Trophoblast cell (in vitro differentiated cells and primary cell): ENCODE data around the gene SF3B3.

Source experiments
- DNase-seq, 2 donors: peaks; one replicate each; pipeline ENCODE4 v3.0.0-alpha.2; 2016
- H2AFZ ChIP-seq: 2 replicates; pipeline ENCODE4 v1.6.1; 2013; ENCODE audit warnings: low read length, moderate library complexity, mild to moderate bottlenecking; ENCODE audit not compliant: insufficient read depth, poor library complexity
- H2AK5ac ChIP-seq: 2 replicates; pipeline ENCODE4 v1.6.1; 2013; ENCODE audit warnings: mild to moderate bottlenecking, low read length
- H2BK120ac ChIP-seq: 2 replicates; pipeline ENCODE4 v1.6.1; 2013; ENCODE audit warnings: low read length, mild to moderate bottlenecking, moderate library complexity; ENCODE audit not compliant: insufficient read depth, poor library complexity
- H2BK12ac ChIP-seq: 2 replicates; pipeline ENCODE4 v1.6.1; 2013; ENCODE audit warnings: mild to moderate bottlenecking, low read length, moderate library complexity
- H2BK5ac ChIP-seq: 2 replicates; pipeline ENCODE4 v1.6.1; 2013; ENCODE audit warnings: low read length, low read depth, moderate library complexity, mild to moderate bottlenecking; ENCODE audit not compliant: poor library complexity
- H3K14ac ChIP-seq: 2 replicates; pipeline ENCODE4 v1.6.1; 2013; ENCODE audit warnings: mild to moderate bottlenecking, low read length
- H3K18ac ChIP-seq: 2 replicates; pipeline ENCODE4 v1.6.1; 2013; ENCODE audit warnings: mild to moderate bottlenecking, low read length
- H3K23ac ChIP-seq: 2 replicates; pipeline ENCODE4 v1.6.1; 2013; ENCODE audit warnings: low read length
- H3K27ac ChIP-seq: 2 replicates; pipeline ENCODE4 v1.5.1; 2013; ENCODE audit warnings: low read depth, mild to moderate bottlenecking, inconsistent platforms, low read length, moderate library complexity
- H3K27me3 ChIP-seq: 2 replicates; pipeline ENCODE4 v1.6.1; 2013; ENCODE audit warnings: inconsistent platforms, mild to moderate bottlenecking, low read length, moderate library complexity; ENCODE audit not compliant: insufficient read depth
- H3K36me3 ChIP-seq, 2 experiments: 1 replicate in 1 of 2; 2 replicates in 1 of 2; pipeline ENCODE4 v1.6.1; 2013; ENCODE audit warnings: low read length in 2 of 2, mild to moderate bottlenecking in 2 of 2, moderate library complexity in 1 of 2; ENCODE audit not compliant: insufficient read depth in 2 of 2, control insufficient read depth in 1 of 2
- H3K4ac ChIP-seq: 2 replicates; pipeline ENCODE4 v1.6.1; 2013; ENCODE audit warnings: low read depth, mild to moderate bottlenecking, low read length, moderate library complexity
- H3K4me1 ChIP-seq, 2 experiments: 1 replicate in 1 of 2; 2 replicates in 1 of 2; pipeline ENCODE4 v1.6.1; 2013; ENCODE audit warnings: low read length in 2 of 2, mild to moderate bottlenecking in 2 of 2, moderate library complexity in 1 of 2; ENCODE audit not compliant: insufficient read depth in 2 of 2, control insufficient read depth in 1 of 2
- H3K4me2 ChIP-seq: 2 replicates; pipeline ENCODE4 v1.6.1; 2013; ENCODE audit warnings: inconsistent platforms, mild to moderate bottlenecking, low read length, moderate library complexity
- H3K4me3 ChIP-seq: 2 replicates; pipeline ENCODE4 v1.5.1; 2013; ENCODE audit warnings: mild to moderate bottlenecking, low read depth, low read length, inconsistent platforms
- H3K79me1 ChIP-seq: one replicate; pipeline ENCODE4 v1.6.1; 2013; ENCODE audit warnings: low read length
- H3K79me2 ChIP-seq: 2 replicates; pipeline ENCODE4 v1.6.1; 2013; ENCODE audit warnings: low read length, mild to moderate bottlenecking; ENCODE audit not compliant: control insufficient read depth, insufficient read depth, poor library complexity
- H3K9ac ChIP-seq: 2 replicates; pipeline ENCODE4 v1.6.1; 2013; ENCODE audit warnings: mild to moderate bottlenecking, low read length
- H3K9me3 ChIP-seq: 2 replicates; pipeline ENCODE4 v1.6.1; 2013; ENCODE audit warnings: low read depth, mild to moderate bottlenecking, control low read depth, inconsistent platforms, low read length; ENCODE audit not compliant: insufficient read depth
- H4K12ac ChIP-seq: 2 replicates; pipeline ENCODE4 v1.6.1; 2013; ENCODE audit warnings: low read depth, mild to moderate bottlenecking, low read length, moderate library complexity
- H4K8ac ChIP-seq: 2 replicates; pipeline ENCODE4 v1.6.1; 2013; ENCODE audit warnings: low read depth, mild to moderate bottlenecking, low read length, moderate library complexity
- H4K91ac ChIP-seq: one replicate; pipeline ENCODE4 v1.6.1; 2013; ENCODE audit warnings: low read depth, mild to moderate bottlenecking, low read length, moderate library complexity
- WGBS: extraction: QIAGEN DNeasy Blood & Tissue Kit; methylation state at CpG from one replicate; pipeline ENCODE4 v1.1.7; 2013; ENCODE audit warnings: missing lambda C conversion rate; ENCODE audit not compliant: insufficient read length, insufficient coverage; ENCODE audit errors: extremely low coverage; 5-methylcytosine and 5-hydroxymethylcytosine counted together

SF3B3 gene

DNA sequence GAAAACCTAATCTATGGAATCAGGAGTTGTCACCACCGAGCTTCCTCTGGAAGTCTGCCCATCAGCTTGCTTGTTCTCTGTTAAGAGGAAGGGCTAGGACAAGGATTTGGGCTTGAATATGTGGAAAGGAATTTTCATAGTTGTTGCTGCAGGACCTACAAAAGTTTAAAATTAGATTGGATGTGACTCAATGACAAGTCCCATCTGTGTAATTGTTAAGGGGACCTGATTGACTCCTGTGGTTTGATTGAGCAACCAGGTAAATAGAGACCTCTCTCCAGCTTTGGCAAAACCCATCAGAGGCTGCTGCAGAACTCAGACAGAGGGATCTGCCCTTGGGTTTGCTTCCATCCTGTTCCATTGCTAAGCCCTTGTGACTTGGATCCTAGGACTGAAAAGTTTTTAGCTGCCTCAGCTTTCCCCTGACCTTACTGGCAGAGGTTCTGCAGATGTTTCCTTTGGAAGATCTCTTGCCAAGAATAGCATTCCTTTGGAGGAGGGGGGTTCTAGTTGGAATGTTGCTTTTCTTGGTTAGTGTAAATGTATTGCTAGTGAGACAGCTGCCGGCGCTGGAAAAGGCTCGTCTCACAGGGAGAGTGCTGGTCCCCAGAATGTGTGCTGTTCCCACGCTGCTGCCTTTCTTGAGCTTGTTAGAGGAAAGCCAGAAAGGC is 50.0 kb downstream of the SF3B3 start:
- no peak overlapping the region for H2BK5ac ChIP-seq
- no peak overlapping the region for H2AFZ ChIP-seq
- WGBS, result no CpG with 5 or more reads among the region's 5 CpGs
- H4K91ac ChIP-seq, result no peak overlapping the region
- H3K4me2 ChIP-seq, result peak overlapping the region; percentile 2
- H4K8ac ChIP-seq, result no peak overlapping the region
- no peak overlapping the region for H3K4ac ChIP-seq
- H2BK120ac ChIP-seq, result no peak overlapping the region
- no peaks in the 10 kb centered on the region for H3K9me3 ChIP-seq
- no peaks in the 10 kb centered on the region for H3K79me2 ChIP-seq
- no peak overlapping the region for H3K9ac ChIP-seq
- no peak overlapping the region for H3K14ac ChIP-seq
- no peak overlapping the region for H2BK12ac ChIP-seq
- no peak overlapping the region for H3K18ac ChIP-seq
- no peaks in the 10 kb centered on the region for H3K79me1 ChIP-seq
- H4K12ac ChIP-seq, result no peak overlapping the region
- no peak overlapping the region for H2AK5ac ChIP-seq
- H3K23ac ChIP-seq, result no peak overlapping the region
- peak in 1 of 2 donors; percentile 10 for DNase-seq
- peaks cover 3 to 4% of the 10 kb centered on the region in 2 experiments for H3K4me1 ChIP-seq
- no peak overlapping the region for H3K4me3 ChIP-seq
- no peak overlapping the region for H3K27ac ChIP-seq
- H3K36me3 ChIP-seq, result peaks cover 38 to 56% of the 10 kb centered on the region in 2 experiments
- no peaks in the 10 kb centered on the region for H3K27me3 ChIP-seq

DNA sequence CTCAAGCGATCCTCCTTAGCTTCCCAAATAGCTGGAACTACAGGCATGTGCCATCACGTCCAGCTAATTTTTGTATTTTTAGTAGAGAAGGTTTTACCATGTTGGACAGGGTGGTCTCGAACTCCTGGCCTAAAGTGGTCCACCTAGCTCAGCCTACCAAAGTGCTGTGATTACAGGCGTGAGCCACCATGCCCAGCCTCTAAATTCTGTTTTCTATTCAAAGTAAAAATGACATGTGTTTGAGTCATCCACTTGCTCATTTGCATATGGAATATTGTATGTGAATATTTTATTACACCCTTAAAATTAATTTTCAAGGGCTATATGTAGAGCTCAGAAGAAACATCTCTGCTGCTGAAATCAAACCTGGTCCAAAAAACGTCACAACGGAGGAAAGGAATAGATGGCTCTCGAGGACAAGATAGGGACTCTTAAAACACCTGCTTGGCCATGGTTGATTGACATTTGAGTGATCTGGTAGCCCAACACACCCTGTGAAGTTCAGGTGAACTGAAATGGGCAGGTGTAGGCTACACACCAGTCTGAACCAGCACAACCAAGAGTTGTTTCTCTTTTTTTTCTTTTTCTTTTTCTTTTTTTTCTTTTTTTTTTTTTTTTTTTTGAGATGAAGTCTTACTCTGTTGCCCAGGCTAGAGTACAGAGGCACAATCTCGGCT is 51.1 kb downstream of the SF3B3 start:
- no peak overlapping the region for H3K23ac ChIP-seq
- no peak overlapping the region for H2AFZ ChIP-seq
- no CpG with 5 or more reads among the region's 8 CpGs for WGBS
- no peak overlapping the region for H2AK5ac ChIP-seq
- no peaks in the 10 kb centered on the region for H3K79me1 ChIP-seq
- peaks cover 3 to 4% of the 10 kb centered on the region in 2 experiments for H3K4me1 ChIP-seq
- peaks cover 29 to 46% of the 10 kb centered on the region in 2 experiments for H3K36me3 ChIP-seq
- H3K9me3 ChIP-seq, result no peaks in the 10 kb centered on the region
- H3K9ac ChIP-seq, result no peak overlapping the region
- H2BK120ac ChIP-seq, result no peak overlapping the region
- no peak overlapping the region for H3K4ac ChIP-seq
- no peak overlapping the region for H2BK12ac ChIP-seq
- DNase-seq, result no peak
- H3K4me2 ChIP-seq, result no peak overlapping the region
- no peak overlapping the region for H4K8ac ChIP-seq
- H3K4me3 ChIP-seq, result no peak overlapping the region
- H3K27ac ChIP-seq, result no peak overlapping the region
- no peak overlapping the region for H3K14ac ChIP-seq
- no peaks in the 10 kb centered on the region for H3K27me3 ChIP-seq
- no peak overlapping the region for H2BK5ac ChIP-seq
- H3K79me2 ChIP-seq, result no peaks in the 10 kb centered on the region
- H4K12ac ChIP-seq, result no peak overlapping the region
- no peak overlapping the region for H4K91ac ChIP-seq
- H3K18ac ChIP-seq, result no peak overlapping the region

DNA sequence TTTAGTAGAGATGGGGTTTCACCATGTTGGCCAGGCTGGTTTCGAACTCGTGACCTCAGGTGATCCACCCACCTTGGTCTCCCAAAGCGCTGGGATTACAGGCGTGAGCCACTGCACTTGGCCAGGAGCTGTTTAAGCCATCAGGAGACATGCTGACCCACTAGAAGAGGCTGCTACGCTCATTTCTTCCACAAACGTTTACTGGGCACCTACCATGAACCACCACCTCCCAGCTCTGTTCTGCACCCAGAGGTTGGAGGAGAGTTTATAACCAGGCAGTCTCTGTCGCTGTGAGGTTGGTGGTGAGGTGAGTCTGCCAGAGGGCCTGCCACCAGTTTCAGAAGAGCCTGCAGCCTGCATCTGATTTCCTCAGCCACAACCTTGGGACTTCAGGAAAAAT is 51.8 kb downstream of the SF3B3 start:
- WGBS, result no CpG with 5 or more reads among the region's 7 CpGs
- no peak overlapping the region for H2AFZ ChIP-seq
- H4K91ac ChIP-seq, result no peak overlapping the region
- no peak overlapping the region for H2BK12ac ChIP-seq
- no peak overlapping the region for H4K12ac ChIP-seq
- H3K23ac ChIP-seq, result no peak overlapping the region
- H3K4me2 ChIP-seq, result no peak overlapping the region
- H2BK5ac ChIP-seq, result no peak overlapping the region
- no peak for DNase-seq
- H3K4me3 ChIP-seq, result no peak overlapping the region
- H3K79me1 ChIP-seq, result no peaks in the 10 kb centered on the region
- no peaks in the 10 kb centered on the region for H3K9me3 ChIP-seq
- no peak overlapping the region for H4K8ac ChIP-seq
- no peak overlapping the region for H2BK120ac ChIP-seq
- H2AK5ac ChIP-seq, result no peak overlapping the region
- H3K4ac ChIP-seq, result no peak overlapping the region
- H3K9ac ChIP-seq, result no peak overlapping the region
- no peak overlapping the region for H3K27ac ChIP-seq
- peaks cover 3 to 4% of the 10 kb centered on the region in 2 experiments for H3K4me1 ChIP-seq
- H3K79me2 ChIP-seq, result no peaks in the 10 kb centered on the region
- no peak overlapping the region for H3K14ac ChIP-seq
- peaks cover 26 to 41% of the 10 kb centered on the region in 2 experiments for H3K36me3 ChIP-seq
- H3K18ac ChIP-seq, result no peak overlapping the region
- H3K27me3 ChIP-seq, result no peaks in the 10 kb centered on the region

DNA sequence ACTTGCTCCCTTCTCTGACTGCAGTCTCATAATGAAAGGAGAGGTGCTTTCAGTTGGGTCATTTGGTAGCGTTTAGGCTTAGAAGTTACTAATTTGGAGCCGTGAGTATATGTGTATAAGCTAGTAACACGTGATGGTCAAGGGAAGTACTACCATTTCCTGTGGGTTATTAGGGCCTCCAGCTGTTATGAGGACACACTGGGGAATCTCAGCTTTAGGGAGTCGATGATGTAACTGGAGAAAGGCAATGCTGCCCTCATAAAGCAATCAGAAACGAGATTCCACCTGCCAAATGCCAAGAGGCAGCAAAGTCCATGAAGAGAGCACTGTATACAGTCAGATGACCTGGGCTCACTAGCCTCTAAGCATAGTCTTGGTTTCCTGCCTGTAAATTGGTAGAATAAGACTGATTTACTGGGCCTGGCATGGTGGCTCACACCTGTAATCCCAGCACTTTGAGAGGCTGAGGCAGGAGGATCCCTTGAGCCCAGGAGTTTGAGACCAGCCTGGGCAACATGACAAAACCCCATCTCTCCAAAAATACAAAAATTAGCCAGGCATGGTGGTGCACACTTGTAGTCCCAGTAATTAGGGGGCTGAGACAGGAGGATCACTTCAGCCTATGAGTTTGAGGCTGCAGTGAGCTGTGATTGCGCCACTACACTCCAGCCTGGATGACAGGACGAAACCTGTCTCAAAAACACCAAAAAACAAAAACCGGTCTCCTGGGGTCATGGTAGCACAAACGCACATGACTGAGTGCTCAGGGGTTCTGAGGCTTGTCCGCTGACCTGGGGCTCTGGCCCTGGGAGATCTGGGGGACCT is 53.0 kb downstream of the SF3B3 start:
- Histone ChIP-seq H2BK120ac (no peak overlapping the region), H2BK12ac (no peak overlapping the region), H2AK5ac (no peak overlapping the region), H3K79me2 (no peaks in the 10 kb centered on the region), H3K14ac (no peak overlapping the region), H3K18ac (no peak overlapping the region), H3K23ac (no peak overlapping the region), H4K91ac (no peak overlapping the region), H3K4me1 (peaks cover 3 to 4% of the 10 kb centered on the region in 2 experiments), H4K12ac (no peak overlapping the region), H3K36me3 (peaks cover 16 to 28% of the 10 kb centered on the region in 2 experiments), H2BK5ac (no peak overlapping the region), H3K9ac (no peak overlapping the region), H3K79me1 (no peaks in the 10 kb centered on the region), H3K4me2 (no peak overlapping the region), H3K27ac (no peak overlapping the region), H3K4ac (no peak overlapping the region), H3K27me3 (no peaks in the 10 kb centered on the region), H3K9me3 (no peaks in the 10 kb centered on the region), H4K8ac (no peak overlapping the region), H3K4me3 (no peak overlapping the region), H2AFZ (no peak overlapping the region)
- peak in 1 of 2 donors; percentile 38 for DNase-seq
- no CpG with 5 or more reads among the region's 10 CpGs for WGBS
